Retinal pigment epithelial cell (primary cell): ENCODE results near the gene GOLIM4.

Experiments
- DNase-seq: peaks from one replicate; pipeline ENCODE4 v3.0.0-alpha.2; 2010; ENCODE audit warnings: low read depth
- H3K4me3 ChIP-seq: 2 replicates; pipeline ENCODE4 v1.5.1; 2011; ENCODE audit warnings: mild to moderate bottlenecking, low read length, control low read depth, moderate library complexity
- CTCF ChIP-seq: conservative IDR thresholded peaks from 2 replicates; pipeline ENCODE4 v1.5.1; 2011; ENCODE audit warnings: low read depth, low read length, control low read depth, inconsistent platforms

Gene GOLIM4

GRCh38 chr3:168053115-168053514, 42.6 kb downstream of the GOLIM4 start:
- TF ChIP-seq CTCF: peak; percentile 26
- DNase-seq: no peak
- H3K4me3 ChIP-seq: no peak overlapping the region

GRCh38 chr3:168052515-168052914, 43.2 kb downstream of the GOLIM4 start:
- H3K4me3 ChIP-seq: no peak overlapping the region
- TF ChIP-seq CTCF: no peak
- DNase-seq: no peak

GRCh38 chr3:168051531-168052471, 43.9 kb downstream of the GOLIM4 start:
- H3K4me3 ChIP-seq: no peak overlapping the region
- no peak for TF ChIP-seq CTCF
- DNase-seq: no peak

GRCh38 chr3:168051070-168051469, 44.7 kb downstream of the GOLIM4 start:
- DNase-seq: no peak
- no peak overlapping the region for H3K4me3 ChIP-seq
- no peak for TF ChIP-seq CTCF

GRCh38 chr3:168049367-168049974, 46.3 kb downstream of the GOLIM4 start:
- no peak for TF ChIP-seq CTCF
- H3K4me3 ChIP-seq: no peak overlapping the region
- peak; percentile 41 for DNase-seq

GRCh38 chr3:168048414-168049330, 47.1 kb downstream of the GOLIM4 start:
- H3K4me3 ChIP-seq: no peak overlapping the region
- no peak for TF ChIP-seq CTCF
- DNase-seq: no peak
